H9 (cell line): ENCODE results near the gene MED13L. TPM values are rescaled to one million over a fixed set of nuclear protein-coding genes. Genes with fewer than 3 reads are reported as not detected.

Experiments used
- DNase-seq: peaks from one replicate; pipeline ENCODE4 v3.0.0-alpha.2; 2017
- H2AFZ ChIP-seq: one replicate; pipeline ENCODE4 v1.6.1; 2013; ENCODE audit warnings: mild to moderate bottlenecking, low read length, control low read depth, moderate library complexity
- H2AK5ac ChIP-seq: 2 replicates; pipeline ENCODE4 v1.6.1; 2013; ENCODE audit warnings: low read length, control low read depth, mixed read lengths; ENCODE audit not compliant: insufficient read length
- H2BK120ac ChIP-seq: one replicate; pipeline ENCODE4 v1.6.1; 2013; ENCODE audit warnings: low read depth, mild to moderate bottlenecking, low read length, control low read depth, inconsistent platforms; ENCODE audit not compliant: poor library complexity, severe bottlenecking
- H2BK12ac ChIP-seq: 2 replicates; pipeline ENCODE4 v1.6.1; 2013; ENCODE audit warnings: low read length, control low read depth, mixed read lengths, low read depth; ENCODE audit not compliant: insufficient read length
- H2BK15ac ChIP-seq: 2 replicates; pipeline ENCODE4 v1.6.1; 2013; ENCODE audit warnings: low read depth, low read length, control low read depth
- H2BK20ac ChIP-seq: one replicate; pipeline ENCODE4 v1.6.1; 2013; ENCODE audit warnings: low read depth, mild to moderate bottlenecking, low read length, control low read depth, inconsistent platforms; ENCODE audit not compliant: poor library complexity, severe bottlenecking
- H2BK5ac ChIP-seq: 2 replicates; pipeline ENCODE4 v1.6.1; 2013; ENCODE audit warnings: low read length, control low read depth, mixed read lengths; ENCODE audit not compliant: insufficient read length
- H3K14ac ChIP-seq: 2 replicates; pipeline ENCODE4 v1.6.1; 2013; ENCODE audit warnings: low read length, control low read depth; ENCODE audit not compliant: insufficient read depth
- H3K18ac ChIP-seq: 2 replicates; pipeline ENCODE4 v1.6.1; 2013; ENCODE audit warnings: low read depth, mild to moderate bottlenecking, mixed read lengths, low read length, control low read depth; ENCODE audit not compliant: insufficient read length
- H3K23ac ChIP-seq: 2 replicates; pipeline ENCODE4 v1.6.1; 2013; ENCODE audit warnings: low read length, control low read depth, mixed read lengths, low read depth; ENCODE audit not compliant: insufficient read length
- H3K23me2 ChIP-seq: 2 replicates; pipeline ENCODE4 v1.6.1; 2013; ENCODE audit warnings: low read depth, mild to moderate bottlenecking, mixed read lengths, low read length, control low read depth; ENCODE audit not compliant: insufficient read length, poor library complexity, severe bottlenecking
- H3K27ac ChIP-seq: 2 replicates; pipeline ENCODE4 v1.5.1; 2013; ENCODE audit warnings: low read length, control low read depth, mixed read lengths, low read depth; ENCODE audit not compliant: insufficient read length
- H3K27me3 ChIP-seq: 2 replicates; pipeline ENCODE4 v1.6.1; 2013; ENCODE audit warnings: low read length, control low read depth, inconsistent platforms; ENCODE audit not compliant: insufficient read depth
- H3K4ac ChIP-seq: 2 replicates; pipeline ENCODE4 v1.6.1; 2013; ENCODE audit warnings: low read depth, mild to moderate bottlenecking, control low read depth, inconsistent platforms, low read length, moderate library complexity
- H3K4me1 ChIP-seq: 2 replicates; pipeline ENCODE4 v1.6.1; 2013; ENCODE audit warnings: low read length, control low read depth, inconsistent platforms; ENCODE audit not compliant: insufficient read depth
- H3K4me2 ChIP-seq: 2 replicates; pipeline ENCODE4 v1.6.1; 2013; ENCODE audit warnings: low read length, control low read depth, mixed read lengths; ENCODE audit not compliant: insufficient read length, insufficient read depth
- H3K56ac ChIP-seq: 2 replicates; pipeline ENCODE4 v1.6.1; 2013; ENCODE audit warnings: low read depth, mild to moderate bottlenecking, mixed read lengths, low read length, control low read depth; ENCODE audit not compliant: insufficient read length
- H3K79me1 ChIP-seq: 2 replicates; pipeline ENCODE4 v1.6.1; 2013; ENCODE audit warnings: low read depth, mild to moderate bottlenecking, moderate library complexity, low read length, control low read depth, inconsistent platforms; ENCODE audit not compliant: insufficient read depth, poor library complexity, severe bottlenecking
- H3K79me2 ChIP-seq: 2 replicates; pipeline ENCODE4 v1.6.1; 2013; ENCODE audit warnings: low read length, control low read depth, inconsistent platforms; ENCODE audit not compliant: insufficient read depth
- H3K9ac ChIP-seq: 2 replicates; pipeline ENCODE4 v1.6.1; 2013; ENCODE audit warnings: low read length, control low read depth, mixed read lengths; ENCODE audit not compliant: insufficient read length; ENCODE audit errors: extremely low read depth
- H3K9me3 ChIP-seq: one replicate; pipeline ENCODE4 v1.6.1; 2013; ENCODE audit warnings: low read depth, low read length, inconsistent platforms; ENCODE audit not compliant: control insufficient read depth
- H3T11ph ChIP-seq: one replicate; pipeline ENCODE4 v1.6.1; 2013; ENCODE audit warnings: mild to moderate bottlenecking, low read length, control low read depth, inconsistent platforms
- H4K20me1 ChIP-seq: one replicate; pipeline ENCODE4 v1.6.1; 2013; ENCODE audit not compliant: control insufficient read depth, insufficient read length, insufficient read depth
- H4K5ac ChIP-seq: 2 replicates; pipeline ENCODE4 v1.6.1; 2013; ENCODE audit warnings: low read depth, mild to moderate bottlenecking, mixed read lengths, low read length, control low read depth; ENCODE audit not compliant: insufficient read length
- H4K8ac ChIP-seq: replicated peaks from 2 replicates; pipeline ENCODE4 v1.6.1; 2013; ENCODE audit warnings: low read length, control low read depth, mixed read lengths, low read depth; ENCODE audit not compliant: insufficient read length
- H4K91ac ChIP-seq: 2 replicates; pipeline ENCODE4 v1.6.1; 2013; ENCODE audit warnings: low read depth, mild to moderate bottlenecking, moderate library complexity, mixed read lengths, low read length, control low read depth; ENCODE audit not compliant: insufficient read length
- H3K27ac Mint-ChIP-seq, 3 experiments: 2 replicates in 2 of 3; 3 replicates in 1 of 3; pipeline ENCODE4 v1.8.0; 2020 to 2021; ENCODE audit warnings: mixed read lengths in 3 of 3, mild to moderate bottlenecking in 1 of 3, moderate library complexity in 1 of 3
- H3K27me3 Mint-ChIP-seq: 2 replicates; pipeline ENCODE4 v1.8.0; 2021; ENCODE audit warnings: low read depth, mild to moderate bottlenecking, moderate library complexity, mixed read lengths
- H3K36me3 Mint-ChIP-seq, 3 experiments: 2 replicates in 2 of 3; 3 replicates in 1 of 3; pipeline ENCODE4 v1.8.0; 2020 to 2021; ENCODE audit warnings: low read depth in 3 of 3, mixed read lengths in 3 of 3; ENCODE audit not compliant: insufficient read depth in 1 of 3
- H3K4me1 Mint-ChIP-seq, 2 experiments: 2 replicates each; pipeline ENCODE4 v1.8.0; 2020; ENCODE audit warnings: mixed read lengths in 2 of 2
- H3K4me3 Mint-ChIP-seq, 2 experiments: 2 replicates in 1 of 2; 3 replicates in 1 of 2; pipeline ENCODE4 v1.8.0; 2020 to 2021; ENCODE audit warnings: mild to moderate bottlenecking in 2 of 2, mixed read lengths in 2 of 2, moderate library complexity in 1 of 2
- H3K9me3 Mint-ChIP-seq, 2 experiments: 2 replicates in 1 of 2; 3 replicates in 1 of 2; pipeline ENCODE4 v1.8.0; 2020; ENCODE audit warnings: mild to moderate bottlenecking in 2 of 2, mixed read lengths in 2 of 2, moderate library complexity in 1 of 2
- CTCF ChIP-seq: fragments of 200-600 bp; sonication (generic); conservative IDR thresholded peaks from 3 replicates; pipeline ENCODE4 v1.8.0; 2021; ENCODE audit warnings: antibody characterized with exemption, mild to moderate bottlenecking
- WGBS: extraction: QIAGEN DNeasy Blood & Tissue Kit; methylation state at CpG from one replicate; pipeline ENCODE4 v1.1.7; 2013; ENCODE audit warnings: missing lambda C conversion rate, low lambda C conversion rate, mixed read lengths; ENCODE audit not compliant: insufficient read length; ENCODE audit errors: extremely low coverage; 5-methylcytosine and 5-hydroxymethylcytosine counted together
- total RNA-seq: library from RNA; stranded (reverse); gene quantifications from 2 replicates; pipeline ENCODE4 v1.2.1, GENCODE V29; 2021

The MED13L gene
- total RNA-seq, 1 experiment from 2014 or later = 52.4 TPM

GRCh38 chr12:116217045-116217735, 60.3 kb downstream of the MED13L start:
- Histone ChIP-seq H4K91ac (no peak overlapping the region), H4K5ac (no peak overlapping the region), H3K9ac (no peak overlapping the region), H3K9me3 (no peaks in the 10 kb centered on the region), H3K79me2 (peaks cover 3% of the 10 kb centered on the region; the same call in 1 of the 2 replicates), H3K18ac (no peak overlapping the region), H2BK20ac (no peak overlapping the region), H3K23ac (no peak overlapping the region), H2AK5ac (no peak overlapping the region), H3K4me1 (peaks cover 2% of the 10 kb centered on the region; the same call in 1 of the 2 replicates), H3K4me2 (no peak overlapping the region), H3K79me1 (peaks cover 7% of the 10 kb centered on the region), H3K27ac (no peak overlapping the region), H2AFZ (no peak overlapping the region), H3K14ac (no peak overlapping the region), H2BK5ac (no peak overlapping the region), H2BK15ac (no peak overlapping the region), H4K20me1 (no peaks in the 10 kb centered on the region), H3K27me3 (no peaks in the 10 kb centered on the region), H3T11ph (no peak overlapping the region), H2BK12ac (no peak overlapping the region), H3K56ac (no peak overlapping the region), H4K8ac (no peak overlapping the region), H2BK120ac (no peak overlapping the region), H3K4ac (no peak overlapping the region), H3K23me2 (no peaks in the 10 kb centered on the region)
- no peak for DNase-seq
- no peak overlapping the region for H3K4me3 Mint-ChIP-seq
- WGBS = no CpG with 5 or more reads among the region's 3 CpGs
- no peak for TF ChIP-seq CTCF
- no peak overlapping the region for H3K27ac Mint-ChIP-seq
- no peaks in the 10 kb centered on the region for H3K27me3 Mint-ChIP-seq
- no peaks in the 10 kb centered on the region for H3K36me3 Mint-ChIP-seq
- H3K4me1 Mint-ChIP-seq = peaks cover 20 to 27% of the 10 kb centered on the region in 2 experiments
- H3K9me3 Mint-ChIP-seq = no peaks in the 10 kb centered on the region
